Retina (tissue), 1 donor: ENCODE measurements around the gene EPG5.
"Not testable (repeated sequence)": the region's sequence is repeated elsewhere in the genome, so short reads cannot be mapped to it uniquely, and the experiment has no call there.

Experiments
- DNase-seq: peaks from one replicate; pipeline ENCODE4 v3.0.0-alpha.2; 2016

The EPG5 gene

DNA sequence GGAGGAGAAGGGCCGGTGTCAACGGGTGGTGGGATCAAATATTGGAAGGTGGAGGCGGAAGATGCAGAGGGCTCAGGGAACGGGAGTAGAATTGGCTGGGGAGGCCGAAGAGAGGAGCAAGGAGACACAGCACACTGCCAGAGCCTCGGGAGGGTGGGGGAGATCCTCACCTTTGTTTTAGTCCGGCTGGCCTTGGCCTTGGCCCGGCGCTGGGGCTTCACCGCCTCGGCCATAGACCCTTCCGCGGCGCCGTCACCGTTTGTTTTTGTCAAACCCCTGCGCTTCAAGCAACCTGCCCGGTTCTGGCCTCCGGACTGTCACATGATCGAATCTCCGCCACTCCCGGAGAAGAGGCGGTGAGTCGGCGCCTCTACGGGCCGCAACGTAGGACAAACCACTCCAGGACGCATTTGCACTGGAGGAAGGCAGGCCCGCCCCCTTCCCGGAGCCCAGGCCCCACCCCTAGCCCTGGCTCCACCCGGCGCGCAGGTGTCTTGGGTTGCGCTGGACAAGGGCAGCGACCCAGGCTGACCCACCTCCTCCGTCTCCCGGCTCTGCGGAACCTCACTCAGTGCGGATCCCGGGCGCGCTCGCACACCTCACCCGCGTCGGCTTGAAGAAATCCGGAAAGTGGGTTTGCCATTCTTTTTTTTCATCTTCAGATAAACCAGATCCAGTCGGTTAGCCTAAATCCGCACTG, at the start of gene EPG5:
TSS of gene EPG5 (minus strand) at position 323 of the 700 bp plus-strand sequence. CDS start at position 233, 90 bp downstream.
- peak; percentile 92 for DNase-seq

DNA sequence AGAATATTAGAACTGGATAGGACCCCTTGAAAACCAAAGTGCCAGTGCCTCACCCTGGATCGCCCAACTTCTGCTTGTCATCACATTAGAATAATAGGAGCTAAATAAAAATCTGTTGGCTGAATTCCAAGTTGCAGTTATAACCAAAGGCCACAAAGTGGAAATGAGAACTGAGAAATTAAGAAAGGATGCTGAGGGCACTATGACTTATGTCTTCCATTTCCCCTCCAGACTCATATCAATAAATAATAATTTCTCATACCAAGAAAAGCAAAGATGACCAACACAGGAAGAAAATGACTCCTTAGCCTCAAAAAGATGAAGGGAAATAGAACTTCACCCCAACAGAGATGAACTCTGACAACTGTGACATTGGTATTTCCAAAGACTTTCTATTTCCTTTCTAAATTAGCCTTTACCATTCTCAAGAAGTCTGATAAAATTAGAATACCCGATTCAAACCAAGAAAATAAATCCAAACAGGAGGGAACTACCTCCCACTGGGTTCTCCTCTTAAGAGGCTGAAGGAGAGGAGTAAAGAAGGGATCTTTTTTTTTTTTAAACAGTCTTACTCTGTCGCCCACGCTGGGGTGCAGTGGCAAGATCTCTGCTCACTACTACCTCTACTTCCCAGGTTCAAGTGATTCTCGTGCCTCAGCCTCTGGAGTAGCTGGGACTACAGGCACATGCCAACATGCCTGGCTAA, 46.5 kb upstream of the EPG5 start:
- no peak for DNase-seq

DNA sequence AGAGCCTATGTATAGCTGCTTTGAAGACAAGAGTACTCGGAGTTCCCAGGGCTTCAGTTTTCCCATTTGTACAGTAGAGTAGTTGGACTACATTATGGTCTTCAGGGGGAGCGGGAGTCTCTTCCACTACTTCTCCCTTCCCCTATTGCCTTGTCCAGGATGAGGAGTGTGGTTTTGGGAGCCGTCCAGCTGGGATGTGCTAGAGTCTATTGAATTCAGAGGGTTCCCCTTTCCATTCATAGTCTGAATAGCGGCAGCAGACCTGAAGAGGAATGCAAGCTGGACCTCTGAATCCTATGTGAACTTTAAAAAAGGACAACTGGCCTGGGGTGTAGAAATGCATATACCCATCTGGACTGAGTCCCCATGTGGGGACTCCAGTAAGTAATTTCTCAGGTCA, 43.5 kb upstream of the EPG5 start:
- no peak for DNase-seq

DNA sequence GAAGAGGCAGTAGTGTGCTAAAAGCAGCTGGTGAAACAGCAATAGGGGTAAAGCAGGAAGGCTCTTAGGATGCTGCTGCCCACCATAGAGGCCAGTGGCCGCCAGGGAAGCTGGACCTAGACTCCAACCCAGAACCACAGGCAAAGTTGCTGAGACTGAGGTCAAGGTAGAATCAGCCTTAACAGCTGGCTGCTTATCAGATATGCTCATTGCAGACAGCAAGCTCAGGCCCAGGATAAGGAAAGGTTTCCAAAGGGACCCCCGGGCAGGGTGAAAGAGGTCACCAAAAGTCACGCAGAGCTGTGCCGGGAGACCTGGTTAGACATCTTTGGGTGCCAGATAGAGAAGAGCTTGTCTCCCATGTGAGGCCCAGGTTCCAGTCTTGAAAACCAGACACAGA, 42.9 kb upstream of the EPG5 start:
- no peak for DNase-seq

GRCh38 chr18:46009125-46009840, 42.2 kb upstream of the EPG5 start:
- DNase-seq, result no peak

GRCh38 chr18:46008531-46008930, 41.4 kb upstream of the EPG5 start:
- no peak for DNase-seq

- DNase-seq, result no peak
Measured at GRCh38 chr18:46007165-46007564, 40.0 kb upstream of the EPG5 start.

- no peak for DNase-seq
Measured at GRCh38 chr18:46002934-46003333, 35.8 kb upstream of the EPG5 start.

DNA sequence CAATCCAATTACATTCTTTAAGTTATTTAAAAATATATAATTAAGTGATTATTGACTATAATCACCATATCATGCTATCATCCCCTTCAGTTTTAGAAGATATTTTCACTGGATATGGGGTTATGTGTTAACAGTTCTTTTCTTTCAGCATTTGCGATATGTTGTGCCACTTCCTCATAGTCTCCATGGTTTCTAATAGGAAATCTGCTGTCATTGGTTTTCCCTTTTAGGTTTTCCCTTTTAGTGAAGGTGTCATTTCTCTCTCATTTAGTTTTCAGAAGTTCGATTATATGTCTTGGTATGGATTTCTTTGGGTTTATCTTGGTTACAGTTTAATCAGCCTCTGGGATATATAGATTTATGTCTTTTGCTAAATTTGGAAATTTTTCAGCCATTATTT, 34.8 kb upstream of the EPG5 start:
- no peak for DNase-seq

DNA sequence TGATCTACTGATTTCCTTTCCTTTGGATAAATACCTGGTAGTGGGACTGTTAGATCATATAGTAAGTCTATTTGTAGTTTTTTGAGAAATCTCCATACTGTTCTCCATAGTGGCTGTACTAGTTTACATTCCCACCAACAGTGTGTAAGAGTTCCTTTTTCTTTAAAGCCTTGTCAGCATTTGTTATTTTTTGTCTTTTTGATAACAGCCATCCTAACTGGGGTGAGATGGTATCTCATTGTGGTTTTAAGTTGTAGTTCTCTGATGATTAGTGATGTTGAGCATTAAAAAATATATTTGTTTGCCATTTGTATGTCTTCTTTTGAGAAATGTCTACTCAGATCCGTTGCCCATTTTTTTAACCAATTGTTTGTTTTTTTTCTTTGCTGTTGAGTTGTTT, 33.9 kb upstream of the EPG5 start:
- no peak for DNase-seq

DNA sequence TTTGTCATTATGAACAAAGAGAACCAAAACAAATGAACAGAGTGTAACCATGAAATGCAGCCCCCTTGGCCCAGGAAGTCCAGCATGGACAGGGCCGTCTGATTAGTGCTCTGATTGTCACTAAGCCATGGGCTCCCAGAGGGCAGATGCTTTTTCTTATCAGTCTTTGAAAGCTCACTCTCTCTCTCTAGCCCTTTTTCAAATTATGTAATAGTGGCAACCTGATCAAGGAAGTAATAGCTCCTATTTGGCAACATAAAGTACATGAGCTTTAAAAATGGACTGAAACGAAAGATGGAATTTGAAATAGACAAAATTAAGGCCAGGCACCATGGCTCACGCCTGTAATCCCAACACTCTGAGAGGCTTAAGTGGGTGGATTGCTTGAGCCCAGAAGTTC, 32.4 kb upstream of the EPG5 start:
- DNase-seq, result no peak

- no peak for DNase-seq
Measured at GRCh38 chr18:45998244-45998643, 31.1 kb upstream of the EPG5 start.

DNA sequence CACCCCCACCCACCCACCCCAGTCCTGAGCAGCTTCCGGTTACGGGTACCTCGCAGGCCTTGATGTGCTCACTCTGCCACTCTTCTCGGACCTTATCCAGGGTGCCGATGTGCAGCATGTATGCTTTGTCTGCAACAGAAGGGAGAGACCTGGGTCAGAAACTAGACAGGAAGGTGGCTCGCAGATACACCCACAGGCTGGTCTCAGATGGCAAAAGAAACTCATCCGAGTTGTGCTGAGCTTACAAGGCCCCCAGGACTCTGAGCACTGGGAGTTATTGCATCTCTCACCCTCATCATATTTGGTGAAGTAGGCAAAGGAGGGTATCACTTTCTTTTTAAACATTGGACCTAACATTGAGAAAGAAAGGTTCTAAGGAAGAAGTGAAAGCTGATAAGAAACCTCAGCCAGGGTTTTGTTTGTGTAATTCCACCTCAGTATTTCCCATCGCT, 30.6 kb upstream of the EPG5 start:
- no peak for DNase-seq

DNA sequence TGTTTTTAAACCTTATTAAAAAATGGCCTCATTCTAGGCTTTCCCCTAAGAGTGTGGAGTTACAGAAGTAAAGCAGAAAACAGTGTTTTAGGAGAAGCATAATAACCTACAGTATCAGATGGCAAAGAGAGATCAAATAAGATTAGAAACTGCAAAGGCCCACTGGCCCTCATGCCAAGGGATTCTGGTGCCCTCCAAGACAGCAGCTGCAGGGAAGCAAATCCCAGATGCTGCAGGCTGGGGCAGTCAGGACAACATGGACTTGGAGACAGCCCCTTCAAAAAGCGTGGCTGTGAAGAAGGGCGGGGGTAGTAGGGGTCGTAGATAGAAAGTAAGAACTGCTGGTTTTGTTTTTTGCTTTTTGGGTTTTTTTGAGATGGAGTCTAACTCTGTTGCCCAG, 28.3 kb upstream of the EPG5 start:
- no peak for DNase-seq

DNA sequence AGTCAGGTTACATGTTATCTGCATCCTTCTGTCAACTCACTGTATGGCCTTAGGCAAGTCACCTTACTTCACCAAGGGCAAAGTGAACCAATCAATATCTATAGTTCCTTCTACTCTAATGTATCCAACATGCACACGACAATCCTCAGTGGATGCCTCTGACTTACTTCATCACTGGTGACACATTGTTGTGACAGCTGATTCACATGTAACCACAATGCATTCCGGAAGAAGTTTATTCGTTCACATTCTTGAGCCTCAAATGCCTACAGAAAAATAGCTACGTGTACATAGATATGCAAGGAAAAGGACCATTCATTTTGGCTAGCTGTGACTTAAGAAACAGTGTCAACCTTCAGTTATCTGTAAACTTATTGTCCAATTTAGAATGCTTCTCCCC, 26.3 kb upstream of the EPG5 start:
- no peak for DNase-seq

GRCh38 chr18:45992527-45992926, 25.4 kb upstream of the EPG5 start:
- not testable (repeated sequence) for DNase-seq

DNA sequence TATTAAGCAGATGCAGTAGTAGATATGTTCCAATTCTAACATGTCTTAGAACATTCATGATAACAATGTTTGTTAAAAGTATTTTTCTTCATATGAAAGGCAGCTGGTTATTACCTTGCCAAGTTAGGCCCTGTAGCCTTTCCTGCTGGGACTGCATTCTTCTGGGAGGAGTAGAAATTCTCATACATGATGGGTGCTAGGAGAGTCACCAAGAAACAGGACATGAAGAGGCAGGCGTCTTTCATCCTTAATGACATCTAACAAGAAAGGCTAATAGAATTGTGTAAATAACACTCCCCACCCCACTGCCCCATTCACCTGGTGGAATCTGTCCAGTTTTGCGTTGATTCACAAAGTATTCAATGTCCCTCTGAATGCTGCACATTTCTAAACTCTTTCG, 24.7 kb upstream of the EPG5 start:
- DNase-seq, result no peak

DNA sequence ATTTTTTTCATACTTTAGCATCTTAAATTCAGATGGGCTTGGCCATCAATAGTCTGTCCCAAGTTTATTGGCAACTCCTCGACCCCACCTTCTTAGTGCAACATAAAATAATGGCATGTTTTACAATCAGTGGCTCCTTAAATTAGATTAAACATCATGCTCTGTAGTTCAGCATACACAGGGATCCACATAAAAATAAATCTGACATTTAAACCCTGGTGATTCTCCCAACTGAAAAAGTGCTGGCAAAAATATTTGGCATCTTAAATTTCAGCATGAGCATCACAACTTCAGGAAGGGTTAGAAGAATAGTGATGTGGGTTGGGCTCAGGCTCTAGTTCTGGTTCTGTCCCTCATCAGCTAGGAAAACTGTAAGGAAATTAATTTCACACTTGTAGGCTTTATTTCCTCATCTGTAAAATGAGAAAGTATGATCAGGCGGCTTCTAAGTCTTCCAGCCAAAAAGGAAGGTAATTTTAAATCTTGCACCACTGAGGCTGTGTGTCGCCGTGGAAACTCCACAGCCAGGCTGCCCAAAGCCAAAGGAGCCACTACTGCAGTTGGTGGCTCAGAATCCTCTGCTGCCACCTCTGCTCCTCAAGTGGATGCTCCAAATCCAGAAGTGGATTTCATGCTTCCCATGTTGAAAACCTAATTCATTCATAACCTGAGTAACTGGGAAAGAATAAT, 17.6 kb upstream of the EPG5 start:
- DNase-seq, result no peak

GRCh38 chr18:45981821-45982220, 14.7 kb upstream of the EPG5 start:
- DNase-seq, result no peak

GRCh38 chr18:45980229-45980628, 13.1 kb upstream of the EPG5 start:
- DNase-seq, result no peak

DNA sequence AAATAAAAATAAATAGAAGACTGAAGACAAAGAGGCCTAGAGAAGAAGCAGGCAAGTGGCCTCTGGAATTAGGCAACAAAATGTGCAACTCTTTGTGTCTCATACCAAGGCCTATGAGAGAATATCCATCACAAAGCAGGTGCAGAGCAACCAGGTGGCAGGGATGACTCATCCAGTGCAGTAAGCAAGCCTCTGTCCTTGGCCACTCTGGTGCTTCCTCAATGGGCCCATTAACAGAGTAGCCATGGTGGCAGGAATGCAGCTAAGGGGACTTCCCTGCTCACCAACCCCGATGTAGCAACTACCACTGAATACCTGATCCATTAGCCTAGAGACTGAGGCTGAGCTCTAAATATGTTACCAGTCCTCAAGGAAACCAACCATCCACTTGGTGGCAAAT, 11.0 kb upstream of the EPG5 start:
- no peak for DNase-seq

- no peak for DNase-seq
Measured at GRCh38 chr18:45976974-45977373, 9.8 kb upstream of the EPG5 start.

DNA sequence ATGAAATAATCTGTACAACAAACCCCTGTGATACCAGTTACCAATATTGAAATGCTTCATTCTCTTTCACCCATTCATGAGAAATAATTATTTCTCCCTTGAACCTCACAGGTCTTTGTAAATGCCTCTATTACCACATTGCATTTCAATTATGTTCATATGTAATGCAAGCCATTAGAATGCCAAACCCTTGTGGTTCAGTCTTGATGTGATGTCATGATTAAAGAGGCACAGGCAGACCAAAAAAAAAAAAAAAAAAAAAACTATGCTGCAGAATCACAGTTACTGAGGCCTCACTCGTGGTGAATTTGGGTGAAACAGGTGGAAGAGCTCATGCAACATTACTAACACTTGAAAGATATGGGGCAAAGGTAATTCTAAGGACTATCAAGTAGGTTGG, 9.4 kb upstream of the EPG5 start:
- DNase-seq, result no peak
